ENCODE data around the gene MAPKAP1.

The MAPKAP1 gene

DNA sequence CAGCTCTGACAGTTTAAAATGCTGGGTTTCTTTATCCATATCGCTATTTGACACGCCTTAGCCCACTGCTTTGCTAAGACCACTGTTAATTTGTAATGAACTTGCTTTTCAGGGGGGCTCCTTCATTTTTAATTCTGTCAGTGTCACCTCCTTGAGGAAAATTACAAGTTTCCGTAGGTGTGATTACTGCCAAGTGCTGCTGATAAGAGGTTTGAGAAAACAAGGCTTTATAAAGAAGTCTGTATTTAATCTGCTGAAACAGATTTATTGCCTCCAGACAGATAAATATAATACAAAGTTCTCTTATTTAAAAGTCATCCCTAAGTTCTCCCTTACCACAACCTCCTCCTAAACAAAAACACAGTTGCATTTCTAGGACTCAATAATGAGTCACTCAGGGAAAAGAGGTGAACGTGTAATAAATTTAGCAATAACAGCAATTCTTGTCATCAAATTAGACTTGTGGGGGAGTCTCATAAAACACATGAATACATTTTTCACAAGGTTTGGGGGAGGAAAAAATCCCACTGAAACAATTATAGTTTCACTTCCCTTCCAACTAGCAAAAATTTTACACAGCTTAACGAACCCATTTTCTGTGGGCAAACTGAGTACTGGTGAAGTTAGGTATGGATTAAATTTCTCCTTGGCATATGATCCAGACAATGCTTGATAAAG, 72.8 kb downstream of the MAPKAP1 start:
- FAIRE-seq (peak; percentile 21), DNase-seq (ENCODE audit: insufficient read length) (no peak)
- TF ChIP-seq TAF1 (IDR thresholded peaks at IDR 0.05; ENCODE audit: borderline replicate concordance, low read depth, low read length), result no peak
- TF ChIP-seq POLR2A (IDR thresholded peaks at IDR 0.05; ENCODE audit: low read depth, low read length), result no peak
- TF ChIP-seq POLR2AphosphoS5 (IDR thresholded peaks at IDR 0.05; ENCODE audit: low read depth, low read length), result no peak

DNA sequence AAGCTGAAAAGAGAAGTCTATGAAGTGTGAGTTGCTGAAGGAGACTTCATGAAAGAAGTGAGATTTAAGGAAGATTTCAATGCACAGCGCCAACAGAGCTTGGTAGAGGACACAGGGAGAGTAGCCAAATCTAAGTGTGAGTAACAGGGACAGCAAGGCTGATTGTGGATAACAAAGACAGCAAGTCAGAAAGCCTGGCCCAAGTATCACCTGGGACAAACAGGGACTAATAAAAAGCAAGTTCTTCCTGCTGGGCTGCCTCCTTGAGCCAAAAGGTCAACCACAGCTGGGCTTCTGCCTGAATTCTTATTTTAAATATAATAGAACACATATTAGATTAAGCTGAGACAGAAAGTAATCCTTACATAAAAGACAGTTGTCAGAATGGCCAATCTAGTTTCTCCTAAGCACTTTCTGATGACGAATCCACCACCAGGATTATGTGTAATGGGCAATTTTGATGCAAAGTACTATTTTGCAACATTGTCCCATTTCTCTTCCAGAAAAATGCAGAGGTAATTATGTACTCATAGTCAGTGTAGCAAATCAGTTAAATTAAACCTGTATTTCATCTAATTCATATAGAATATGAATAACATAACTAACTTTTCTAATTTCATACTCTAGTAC, 73.8 kb downstream of the MAPKAP1 start:
- FAIRE-seq, result no peak
- DNase-seq (ENCODE audit: insufficient read length), result no peak
- TF ChIP-seq TAF1 (IDR thresholded peaks at IDR 0.05; ENCODE audit: borderline replicate concordance, low read depth, low read length) (no peak), POLR2A (IDR thresholded peaks at IDR 0.05; ENCODE audit: low read depth, low read length) (no peak), POLR2AphosphoS5 (IDR thresholded peaks at IDR 0.05; ENCODE audit: low read depth, low read length) (no peak)

DNA sequence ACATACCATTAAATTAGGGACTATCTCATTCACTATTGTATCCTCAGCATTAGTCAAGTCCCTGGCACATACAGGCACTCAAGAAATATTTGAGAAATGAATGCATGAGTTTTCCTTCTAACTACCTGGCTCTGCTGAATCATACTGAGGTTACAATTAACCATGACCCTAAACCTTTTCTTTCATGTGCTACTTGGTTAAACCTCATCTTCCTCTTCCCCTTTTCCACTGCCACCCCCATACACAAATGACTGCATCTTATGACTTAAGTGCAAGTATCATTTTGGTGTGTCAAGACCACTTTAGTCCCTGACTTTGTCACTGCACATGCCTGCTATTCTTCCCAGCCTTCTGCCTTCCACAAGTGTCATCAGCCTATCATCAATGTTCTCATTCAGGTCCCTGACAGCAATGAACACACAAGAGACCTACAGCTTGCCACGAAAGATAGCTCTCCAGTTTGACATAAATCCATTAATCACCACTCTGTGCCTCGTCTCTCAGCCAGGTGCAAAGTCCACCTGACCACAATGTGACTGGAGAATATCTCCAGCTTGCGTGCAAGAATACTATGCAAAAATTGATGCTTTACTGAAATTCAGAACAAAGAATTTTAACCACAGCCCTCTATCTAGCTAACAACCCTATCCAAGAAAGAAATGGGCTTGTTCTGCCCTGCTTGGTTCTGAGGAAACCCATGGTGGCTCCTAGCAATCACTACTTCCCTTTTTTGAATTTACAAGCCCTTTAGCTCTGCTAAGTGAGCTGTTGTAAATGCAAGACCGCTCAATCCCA, 74.5 kb downstream of the MAPKAP1 start:
- FAIRE-seq (peak; percentile 98), DNase-seq (ENCODE audit: insufficient read length) (peak; percentile 26)
- peak; percentile 4; the same call in 1 of the 2 replicates for TF ChIP-seq POLR2A (IDR thresholded peaks at IDR 0.05; ENCODE audit: low read depth, low read length)
- peak; percentile 52; the same call in 1 of the 2 replicates for TF ChIP-seq POLR2AphosphoS5 (IDR thresholded peaks at IDR 0.05; ENCODE audit: low read depth, low read length)
- 0 out of 2 replicates have a peak, but pooled peaks have one; percentile 2 for TF ChIP-seq TAF1 (IDR thresholded peaks at IDR 0.05; ENCODE audit: borderline replicate concordance, low read depth, low read length)

DNA sequence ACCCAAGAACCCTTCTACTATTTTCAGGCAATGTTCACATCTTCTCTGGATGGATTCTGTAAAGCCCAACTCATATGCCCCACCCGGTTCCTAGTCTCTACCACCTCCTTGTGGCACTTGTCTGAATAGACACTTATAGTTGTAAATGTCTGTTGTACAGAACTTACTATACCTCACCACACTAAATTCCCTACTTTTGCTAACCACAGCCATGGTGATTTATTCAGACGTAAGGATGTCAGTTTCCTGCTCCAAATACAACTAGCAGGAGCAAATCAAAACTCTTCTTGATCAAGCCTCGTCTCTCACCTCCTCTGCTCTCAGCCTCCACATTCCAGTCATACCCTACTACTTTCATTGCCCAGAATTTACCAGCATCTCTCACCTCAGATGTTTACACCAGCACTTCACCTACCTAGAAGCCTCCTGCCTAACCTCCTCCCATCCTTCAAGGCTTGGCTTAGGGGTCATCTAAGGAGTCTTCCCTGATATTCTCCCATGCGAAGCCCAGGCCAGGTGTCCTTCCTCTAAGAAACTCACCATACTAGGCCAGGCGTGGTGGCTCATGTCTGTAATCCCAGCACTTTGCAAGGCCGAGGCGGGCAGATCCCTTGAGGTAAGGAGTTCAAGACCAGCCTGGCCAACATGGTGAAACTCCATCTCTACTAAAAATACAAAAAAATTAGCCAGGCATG, 75.5 kb downstream of the MAPKAP1 start:
- no peak for DNase-seq (ENCODE audit: insufficient read length)
- FAIRE-seq, result peak; percentile 85
- 0 out of 2 replicates have a peak, but pooled peaks have one; percentile 13 for TF ChIP-seq POLR2A (IDR thresholded peaks at IDR 0.05; ENCODE audit: low read depth, low read length)
- TF ChIP-seq TAF1 (IDR thresholded peaks at IDR 0.05; ENCODE audit: borderline replicate concordance, low read depth, low read length), result no peak

DNA sequence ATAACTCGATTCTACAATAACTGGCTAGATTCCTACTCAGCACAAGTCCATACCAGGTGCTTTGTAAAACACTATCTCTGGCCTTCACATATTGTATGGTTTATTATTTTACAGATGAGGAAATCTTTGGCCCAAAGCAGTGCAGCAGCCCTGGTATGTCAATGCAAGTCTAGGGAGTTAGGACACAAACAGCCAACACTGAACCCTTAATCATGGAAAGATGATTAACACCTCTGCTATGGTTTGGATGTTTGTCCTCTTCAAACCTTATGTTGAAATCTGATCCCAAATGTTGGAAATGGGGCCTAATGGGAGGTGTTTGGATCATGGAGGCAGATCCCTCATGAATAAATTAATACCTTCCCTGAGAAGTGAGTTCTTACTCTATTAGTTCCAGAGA, 76.6 kb downstream of the MAPKAP1 start:
- DNase-seq (ENCODE audit: insufficient read length) (no peak), FAIRE-seq (no peak)
- TF ChIP-seq POLR2AphosphoS5 (IDR thresholded peaks at IDR 0.05; ENCODE audit: low read depth, low read length), result no peak
- no peak for TF ChIP-seq TAF1 (IDR thresholded peaks at IDR 0.05; ENCODE audit: borderline replicate concordance, low read depth, low read length)
- no peak for TF ChIP-seq POLR2A (IDR thresholded peaks at IDR 0.05; ENCODE audit: low read depth, low read length)

DNA sequence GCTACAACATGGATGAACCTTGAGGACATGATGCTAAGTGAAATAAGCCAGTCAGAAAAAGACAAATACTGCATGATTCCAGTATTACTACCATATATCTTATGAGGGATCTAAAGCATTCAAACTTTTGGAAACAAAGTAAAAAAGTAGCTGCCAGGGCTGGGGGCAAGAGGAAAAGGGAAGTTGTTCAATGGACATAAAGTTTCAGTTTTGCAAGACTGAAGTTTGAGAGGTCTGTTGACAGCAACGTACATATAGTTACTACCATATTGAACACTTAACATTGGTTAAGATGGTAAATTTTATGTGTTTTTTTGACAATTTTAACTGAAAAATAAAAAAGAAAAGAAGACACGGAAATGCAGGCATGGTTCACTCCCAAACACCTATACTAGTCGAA, 77.6 kb downstream of the MAPKAP1 start:
- DNase-seq (ENCODE audit: insufficient read length) (no peak), FAIRE-seq (no peak)
- TF ChIP-seq POLR2A (IDR thresholded peaks at IDR 0.05; ENCODE audit: low read depth, low read length) (no peak), TAF1 (IDR thresholded peaks at IDR 0.05; ENCODE audit: borderline replicate concordance, low read depth, low read length) (no peak), POLR2AphosphoS5 (IDR thresholded peaks at IDR 0.05; ENCODE audit: low read depth, low read length) (no peak)

DNA sequence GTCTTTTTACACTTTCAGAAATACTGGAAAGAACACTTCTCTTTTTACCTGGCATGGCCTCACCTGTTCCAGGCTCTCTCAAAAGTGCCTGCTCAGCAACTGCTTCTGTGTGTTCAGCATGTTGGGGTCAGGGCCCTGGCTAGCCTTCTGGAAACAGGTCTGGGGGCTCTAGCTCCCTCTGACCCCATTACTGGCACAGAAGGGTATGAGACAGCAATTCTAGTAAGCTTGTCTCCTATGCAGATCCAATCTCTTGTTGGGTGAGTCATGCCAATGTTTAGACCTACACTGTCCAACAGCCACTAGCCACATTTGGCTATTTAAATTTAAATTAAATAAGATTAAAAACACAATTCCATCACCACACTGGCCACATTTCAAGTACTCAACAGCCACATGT, 80.8 kb downstream of the MAPKAP1 start:
- FAIRE-seq, result no peak

DNA sequence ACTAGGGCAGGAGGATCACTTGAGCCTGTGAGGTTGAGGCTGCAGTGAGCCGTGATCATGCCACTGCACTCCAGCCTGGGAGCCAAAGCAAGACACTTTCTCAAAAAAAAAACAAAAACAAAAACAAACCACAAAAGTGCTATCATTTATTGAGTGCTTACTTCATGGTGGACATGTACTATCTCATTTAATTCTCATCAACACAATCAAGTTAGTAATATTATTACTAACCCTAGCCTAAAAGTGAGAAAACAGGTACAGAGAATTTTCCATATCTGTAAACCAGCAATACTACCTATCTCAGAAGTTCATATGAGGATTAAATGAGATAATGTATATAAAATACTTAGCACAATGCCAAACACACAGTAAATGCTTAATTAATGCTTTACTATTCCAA, 85.8 kb downstream of the MAPKAP1 start:
- TF ChIP-seq POLR2AphosphoS5 (IDR thresholded peaks at IDR 0.05; ENCODE audit: low read depth, low read length), result no peak
- TF ChIP-seq POLR2A (IDR thresholded peaks at IDR 0.05; ENCODE audit: low read depth, low read length), result no peak
- no peak for TF ChIP-seq TAF1 (IDR thresholded peaks at IDR 0.05; ENCODE audit: borderline replicate concordance, low read depth, low read length)
- DNase-seq (ENCODE audit: insufficient read length) (no peak), FAIRE-seq (no peak)

More for the DNA sequence above, 80.8 kb downstream of the MAPKAP1 start:
- DNase-seq (ENCODE audit: insufficient read length), result no peak
- TF ChIP-seq POLR2AphosphoS5 (IDR thresholded peaks at IDR 0.05; ENCODE audit: low read depth, low read length) (no peak), TAF1 (IDR thresholded peaks at IDR 0.05; ENCODE audit: borderline replicate concordance, low read depth, low read length) (no peak), POLR2A (IDR thresholded peaks at IDR 0.05; ENCODE audit: low read depth, low read length) (no peak)

DNA sequence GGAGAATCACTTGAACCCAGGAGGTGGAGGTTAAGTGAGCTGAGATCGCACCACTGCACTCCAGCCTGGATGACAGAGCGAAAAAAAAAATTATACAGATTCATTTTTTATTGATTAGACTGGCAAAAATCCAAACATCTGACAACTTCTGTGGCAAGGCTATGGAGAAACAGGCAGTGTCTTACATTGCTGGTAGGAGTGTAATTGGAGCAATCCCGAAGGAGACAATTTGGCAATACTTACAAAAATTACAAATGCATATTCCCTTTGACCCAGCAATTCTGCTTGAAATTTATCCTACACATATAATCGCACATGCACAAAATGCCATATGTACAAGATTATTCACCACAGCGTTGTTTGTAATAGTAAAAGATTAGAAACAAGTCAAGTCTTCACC, 86.8 kb downstream of the MAPKAP1 start:
- FAIRE-seq (no peak), DNase-seq (ENCODE audit: insufficient read length) (no peak)
- TF ChIP-seq POLR2A (IDR thresholded peaks at IDR 0.05; ENCODE audit: low read depth, low read length) (no peak), TAF1 (IDR thresholded peaks at IDR 0.05; ENCODE audit: borderline replicate concordance, low read depth, low read length) (no peak), POLR2AphosphoS5 (IDR thresholded peaks at IDR 0.05; ENCODE audit: low read depth, low read length) (no peak)

DNA sequence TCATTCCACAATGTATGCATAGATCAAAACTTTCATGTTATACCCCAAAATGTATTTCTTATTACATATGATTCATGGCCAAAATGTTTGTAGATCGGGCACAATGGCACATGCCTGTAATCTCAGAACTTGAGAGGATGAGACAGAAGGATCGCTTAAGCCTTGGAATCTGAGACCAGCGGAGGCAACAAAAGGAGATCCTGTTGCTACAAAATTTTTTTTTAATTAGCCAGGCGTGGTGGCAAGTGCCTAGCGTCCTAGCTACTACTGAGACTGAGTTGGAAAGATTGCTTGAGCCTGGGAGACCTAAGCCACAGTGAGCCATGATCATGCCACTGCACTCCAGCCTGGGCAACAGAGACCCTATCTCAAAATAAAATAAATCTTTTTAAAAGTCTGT, 89.9 kb downstream of the MAPKAP1 start:
- TF ChIP-seq TAF1 (IDR thresholded peaks at IDR 0.05; ENCODE audit: borderline replicate concordance, low read depth, low read length) (no peak), POLR2A (IDR thresholded peaks at IDR 0.05; ENCODE audit: low read depth, low read length) (no peak), POLR2AphosphoS5 (IDR thresholded peaks at IDR 0.05; ENCODE audit: low read depth, low read length) (no peak)
- DNase-seq (ENCODE audit: insufficient read length) (no peak), FAIRE-seq (no peak)

DNA sequence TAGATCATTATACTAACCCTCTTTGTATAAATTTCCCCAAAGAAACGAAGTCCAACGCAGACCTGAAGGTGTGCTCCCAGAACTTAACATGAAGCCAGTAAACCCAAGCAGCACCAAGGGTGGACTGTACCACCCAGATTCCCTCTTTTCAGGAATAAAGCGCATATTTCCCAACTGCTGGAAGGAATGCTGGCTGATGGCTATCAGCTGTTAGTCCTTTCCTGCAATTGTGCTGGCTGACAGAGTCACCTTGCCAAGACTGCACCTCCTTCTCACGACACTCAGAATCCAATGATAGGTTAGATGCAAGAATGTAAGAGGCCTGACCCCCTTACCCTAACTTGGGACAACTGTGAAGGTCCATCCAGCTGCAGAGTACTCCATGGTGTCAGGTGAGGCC, 93.9 kb downstream of the MAPKAP1 start:
- TF ChIP-seq POLR2A (IDR thresholded peaks at IDR 0.05; ENCODE audit: low read depth, low read length), result no peak
- TF ChIP-seq TAF1 (IDR thresholded peaks at IDR 0.05; ENCODE audit: borderline replicate concordance, low read depth, low read length), result no peak
- TF ChIP-seq POLR2AphosphoS5 (IDR thresholded peaks at IDR 0.05; ENCODE audit: low read depth, low read length), result no peak
- FAIRE-seq, result peak; percentile 83

More for the DNA sequence above, 93.9 kb downstream of the MAPKAP1 start:
- DNase-seq (ENCODE audit: insufficient read length), result no peak
